Liver (tissue), 9 donors: ENCODE results near the gene UBAP2. TPM values are rescaled to one million over a fixed set of nuclear protein-coding genes. Genes with fewer than 3 reads are reported as not detected.

Experiments used
- DNase-seq: peaks from one replicate; pipeline ENCODE4 v3.0.0-alpha.2; 2017; ENCODE audit warnings: low spot score
- H3K27ac ChIP-seq, 2 donors: one replicate each; pipeline ENCODE4 v1.7.0; 2013; ENCODE audit warnings: inconsistent platforms in 2 of 2, low read length in 2 of 2, control low read depth in 1 of 2, low read depth in 1 of 2, mild to moderate bottlenecking in 1 of 2
- H3K27me3 ChIP-seq, 4 donors: one replicate each; pipeline versions ENCODE4 v1.6.1 to v1.7.0; 2013; ENCODE audit warnings: low read length in 3 of 4, inconsistent platforms in 1 of 4, mild to moderate bottlenecking in 1 of 4, moderate library complexity in 1 of 4; ENCODE audit not compliant: control insufficient read depth in 4 of 4, insufficient read depth in 4 of 4
- H3K36me3 ChIP-seq, 4 donors: one replicate each; pipeline versions ENCODE4 v1.6.1 to v1.7.0; 2013; ENCODE audit warnings: low read length in 3 of 4, mild to moderate bottlenecking in 3 of 4, low read depth in 1 of 4, moderate library complexity in 1 of 4; ENCODE audit not compliant: control insufficient read depth in 4 of 4, insufficient read depth in 3 of 4
- H3K4me1 ChIP-seq, 4 donors: one replicate each; pipeline versions ENCODE4 v1.6.1 to v1.7.0; 2013; ENCODE audit warnings: low read length in 3 of 4, mild to moderate bottlenecking in 3 of 4, moderate library complexity in 1 of 4; ENCODE audit not compliant: control insufficient read depth in 4 of 4, insufficient read depth in 4 of 4
- H3K4me3 ChIP-seq, 3 donors: one replicate each; pipeline versions ENCODE4 v1.6.1 to v1.7.0; 2013; ENCODE audit warnings: low read length in 3 of 3, control low read depth in 1 of 3, low read depth in 1 of 3, mild to moderate bottlenecking in 1 of 3
- H3K9ac ChIP-seq, 2 donors: one replicate each; pipeline ENCODE4 v1.7.0; 2013; ENCODE audit warnings: low read length in 2 of 2, mild to moderate bottlenecking in 2 of 2, moderate library complexity in 2 of 2, control low read depth in 1 of 2, low read depth in 1 of 2
- H3K9me3 ChIP-seq, 4 donors: one replicate each; pipeline versions ENCODE4 v1.6.1 to v1.7.0; 2013; ENCODE audit warnings: low read length in 3 of 4; ENCODE audit not compliant: control insufficient read depth in 4 of 4
- ATF3 ChIP-seq: IDR thresholded peaks from 2 replicates; pipeline ENCODE4 v1.6.1; 2016; ENCODE audit warnings: antibody characterized with exemption
- EGR1 ChIP-seq, 2 donors: IDR thresholded peaks; 2 replicates each; pipeline ENCODE4 v1.6.1; 2016 to 2018; ENCODE audit warnings: antibody characterized with exemption in 2 of 2, low read depth in 2 of 2
- FOXA1 ChIP-seq: IDR thresholded peaks from 2 replicates; pipeline ENCODE4 v1.6.1; 2016; ENCODE audit warnings: antibody characterized with exemption
- FOXA2 ChIP-seq: IDR thresholded peaks from 2 replicates; pipeline ENCODE4 v1.6.1; 2016; ENCODE audit warnings: antibody characterized with exemption
- GABPA ChIP-seq, 2 donors: IDR thresholded peaks in 1 of 2; conservative IDR thresholded peaks in 1 of 2; 2 replicates each; pipeline ENCODE4 v1.6.1; 2016; ENCODE audit warnings: antibody characterized with exemption in 2 of 2, mild to moderate bottlenecking in 1 of 2, moderate library complexity in 1 of 2
- HNF4A ChIP-seq, 2 donors: conservative IDR thresholded peaks; 2 replicates each; pipeline ENCODE4 v1.6.1; 2016; ENCODE audit warnings: antibody characterized with exemption in 2 of 2, mild to moderate bottlenecking in 2 of 2
- HNF4G ChIP-seq: IDR thresholded peaks from 2 replicates; pipeline ENCODE4 v1.6.1; 2016; ENCODE audit warnings: antibody characterized with exemption
- JUND ChIP-seq, 2 donors: IDR thresholded peaks; 2 replicates each; pipeline ENCODE4 v1.6.1; 2016; ENCODE audit warnings: antibody characterized with exemption in 2 of 2
- NR2F2 ChIP-seq: IDR thresholded peaks from 2 replicates; pipeline ENCODE4 v1.6.1; 2016; ENCODE audit warnings: antibody characterized with exemption
- RAD21 ChIP-seq, 2 donors: IDR thresholded peaks; 2 replicates each; pipeline ENCODE4 v1.6.1; 2016; ENCODE audit warnings: antibody characterized with exemption in 2 of 2, mild to moderate bottlenecking in 2 of 2
- REST ChIP-seq: IDR thresholded peaks from 2 replicates; pipeline ENCODE4 v1.6.1; 2016; ENCODE audit warnings: antibody characterized with exemption, mild to moderate bottlenecking
- RXRA ChIP-seq, 2 donors: IDR thresholded peaks; 2 replicates each; pipeline ENCODE4 v1.6.1; 2017 to 2018; ENCODE audit warnings: antibody characterized with exemption in 2 of 2, mild to moderate bottlenecking in 1 of 2
- SP1 ChIP-seq: IDR thresholded peaks from 2 replicates; pipeline ENCODE4 v1.6.1; 2018; ENCODE audit warnings: antibody characterized with exemption, mild to moderate bottlenecking
- TAF1 ChIP-seq: conservative IDR thresholded peaks from 2 replicates; pipeline ENCODE4 v1.6.1; 2016; ENCODE audit warnings: antibody characterized with exemption, mild to moderate bottlenecking
- YY1 ChIP-seq: IDR thresholded peaks from 2 replicates; pipeline ENCODE4 v1.6.1; 2016; ENCODE audit warnings: antibody characterized with exemption, mild to moderate bottlenecking
- ZBTB33 ChIP-seq: IDR thresholded peaks from 2 replicates; pipeline ENCODE4 v1.6.1; 2016; ENCODE audit warnings: antibody characterized with exemption
- WGBS: extraction: QIAGEN DNeasy Blood & Tissue Kit; methylation state at CpG from one replicate; pipeline ENCODE4 v1.1.7; 2013; 5-methylcytosine and 5-hydroxymethylcytosine counted together
- polyA plus RNA-seq, 2 donors: library from polyadenylated mRNA; stranded (reverse) in 1 of 2; unstranded in 1 of 2; fragments of 200-250 nt in 1 of 2; fragments of >200 nt in 1 of 2; fragmentation: Nextera tagmentation in 1 of 2; extraction: Ambion mirVana in 1 of 2; gene quantifications; one replicate each; pipeline versions ENCODE4 v1.2.1 to v1.2.3, GENCODE V29; 2013 to 2015
- total RNA-seq, 2 donors: library from RNA; depleted of rRNA; stranded (reverse); fragments of >200 nt; gene quantifications; one replicate each; pipeline ENCODE4 v1.2.3, GENCODE V29; 2014
- TF ChIP-seq, protein P1 (sequence below): fragments of 150-350 bp; IDR thresholded peaks from 2 replicates; pipeline ENCODE4 v1.5.1; 2017; ENCODE audit warnings: improper control_type of control experiment, low read depth, low read length; ENCODE audit not compliant: missing input control
- donor health status: healthy.
- donor health status: healthy.
- donor health status: healthy.
- donor health status: healthy.
- donor health status: healthy.

UBAP2 gene
- total and polyA plus RNA-seq, 4 donors = 5.4 to 12.6 (median 8.3) TPM

DNA sequence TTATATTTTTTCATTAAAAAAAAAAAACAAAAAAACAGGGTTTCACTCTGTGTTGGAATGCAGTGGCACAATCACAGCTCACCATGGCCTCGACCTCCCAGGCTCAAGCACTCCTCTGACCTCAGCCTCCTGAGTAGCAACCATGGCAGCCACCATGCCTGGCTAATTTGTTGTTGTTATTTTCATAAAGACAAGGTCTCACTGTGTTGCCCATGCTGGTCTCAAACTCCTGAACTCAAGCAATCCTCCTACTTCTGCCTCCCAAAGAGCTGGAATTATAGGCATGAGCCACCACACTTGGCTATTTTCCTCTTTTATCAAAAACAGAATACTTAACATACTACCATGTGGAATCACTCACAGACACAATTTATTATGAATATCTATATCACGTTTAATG is 46.7 kb downstream of the UBAP2 start:
- H3K27me3 ChIP-seq = no peaks in the 10 kb centered on the region
- H3K4me3 ChIP-seq = no peak overlapping the region
- H3K27ac ChIP-seq = no peak overlapping the region
- H3K36me3 ChIP-seq = peaks cover 0 to 13% (median 7%) of the 10 kb centered on the region in 4 donors
- H3K9me3 ChIP-seq = no peaks in the 10 kb centered on the region
- WGBS = 97% methylated on average over 2 of the region's 2 CpGs
- no peak for DNase-seq
- no peaks in the 10 kb centered on the region for H3K4me1 ChIP-seq
- no peak for TF ChIP-seq YY1
- no peak for TF ChIP-seq NR2F2
- no peak for TF ChIP-seq TAF1
- TF ChIP-seq HNF4A (conservative IDR thresholded peaks at IDR 0.05) = no peak
- TF ChIP-seq ZBTB33 = no peak
- TF ChIP-seq JUND (IDR thresholded peaks at IDR 0.05) = no peak
- no peak for TF ChIP-seq SP1
- TF ChIP-seq ATF3 = no peak
- no peak for TF ChIP-seq GABPA (IDR thresholded peaks at IDR 0.05 in 1 of 2, conservative IDR thresholded peaks at IDR 0.05 in 1 of 2)
- TF ChIP-seq, protein P1, sequence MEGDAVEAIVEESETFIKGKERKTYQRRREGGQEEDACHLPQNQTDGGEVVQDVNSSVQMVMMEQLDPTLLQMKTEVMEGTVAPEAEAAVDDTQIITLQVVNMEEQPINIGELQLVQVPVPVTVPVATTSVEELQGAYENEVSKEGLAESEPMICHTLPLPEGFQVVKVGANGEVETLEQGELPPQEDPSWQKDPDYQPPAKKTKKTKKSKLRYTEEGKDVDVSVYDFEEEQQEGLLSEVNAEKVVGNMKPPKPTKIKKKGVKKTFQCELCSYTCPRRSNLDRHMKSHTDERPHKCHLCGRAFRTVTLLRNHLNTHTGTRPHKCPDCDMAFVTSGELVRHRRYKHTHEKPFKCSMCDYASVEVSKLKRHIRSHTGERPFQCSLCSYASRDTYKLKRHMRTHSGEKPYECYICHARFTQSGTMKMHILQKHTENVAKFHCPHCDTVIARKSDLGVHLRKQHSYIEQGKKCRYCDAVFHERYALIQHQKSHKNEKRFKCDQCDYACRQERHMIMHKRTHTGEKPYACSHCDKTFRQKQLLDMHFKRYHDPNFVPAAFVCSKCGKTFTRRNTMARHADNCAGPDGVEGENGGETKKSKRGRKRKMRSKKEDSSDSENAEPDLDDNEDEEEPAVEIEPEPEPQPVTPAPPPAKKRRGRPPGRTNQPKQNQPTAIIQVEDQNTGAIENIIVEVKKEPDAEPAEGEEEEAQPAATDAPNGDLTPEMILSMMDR = no peak
- TF ChIP-seq FOXA1 = no peak
- TF ChIP-seq RXRA (IDR thresholded peaks at IDR 0.05) = no peak
- no peak for TF ChIP-seq EGR1 (IDR thresholded peaks at IDR 0.05; ENCODE audit: low read depth in 2 of 2)
- no peak for TF ChIP-seq HNF4G
- TF ChIP-seq RAD21 (IDR thresholded peaks at IDR 0.05) = no peak
- no peak for TF ChIP-seq REST
- TF ChIP-seq FOXA2 = no peak
- H3K9ac ChIP-seq = no peak overlapping the region

DNA sequence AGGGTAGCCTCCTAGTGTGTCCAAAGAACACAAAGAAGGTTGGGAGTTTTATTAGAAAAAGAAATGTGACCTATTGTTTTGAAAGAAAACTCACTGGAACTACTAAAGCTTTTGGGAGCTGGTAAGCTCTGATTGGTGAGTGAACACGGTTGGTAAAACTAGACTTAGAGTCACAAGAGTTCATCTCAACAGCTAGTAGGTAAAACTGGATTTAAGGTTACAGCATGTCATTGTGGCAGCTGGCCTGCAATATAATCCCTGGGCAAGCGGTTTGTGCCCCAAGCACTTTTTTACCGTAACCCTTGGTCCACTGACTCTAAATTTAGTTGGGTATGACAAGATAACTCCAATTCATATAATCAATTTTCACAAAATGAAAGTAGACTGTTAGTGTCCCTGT is 47.4 kb downstream of the UBAP2 start:
- no peak for TF ChIP-seq ZBTB33
- no peak for DNase-seq
- Histone ChIP-seq H3K4me3 (no peak overlapping the region), H3K4me1 (no peaks in the 10 kb centered on the region), H3K27ac (no peak overlapping the region), H3K36me3 (peaks cover 2 to 14% (median 7%) of the 10 kb centered on the region in 4 donors), H3K27me3 (no peaks in the 10 kb centered on the region), H3K9ac (no peak overlapping the region), H3K9me3 (no peaks in the 10 kb centered on the region)
- WGBS = 98% methylated on average over 3 of the region's 3 CpGs
